Fibroblast of lung (primary cell): ENCODE data around the gene BACH1.

Experiments
- EZH2 ChIP-seq: IDR thresholded peaks from 2 replicates; pipeline ENCODE4 v1.5.1; 2012; ENCODE audit warnings: low read length, control low read depth, mild to moderate bottlenecking; ENCODE audit errors: missing control alignments
- TF ChIP-seq, protein P1 (sequence below), 2 donors: IDR thresholded peaks in 1 of 2; conservative IDR thresholded peaks in 1 of 2; 1 replicate in 1 of 2; 2 replicates in 1 of 2; pipeline ENCODE4 v1.5.1; 2011 to 2012; ENCODE audit warnings: low read length in 2 of 2, control low read depth in 1 of 2, inconsistent platforms in 1 of 2, low read depth in 1 of 2, mild to moderate bottlenecking in 1 of 2

DNA sequence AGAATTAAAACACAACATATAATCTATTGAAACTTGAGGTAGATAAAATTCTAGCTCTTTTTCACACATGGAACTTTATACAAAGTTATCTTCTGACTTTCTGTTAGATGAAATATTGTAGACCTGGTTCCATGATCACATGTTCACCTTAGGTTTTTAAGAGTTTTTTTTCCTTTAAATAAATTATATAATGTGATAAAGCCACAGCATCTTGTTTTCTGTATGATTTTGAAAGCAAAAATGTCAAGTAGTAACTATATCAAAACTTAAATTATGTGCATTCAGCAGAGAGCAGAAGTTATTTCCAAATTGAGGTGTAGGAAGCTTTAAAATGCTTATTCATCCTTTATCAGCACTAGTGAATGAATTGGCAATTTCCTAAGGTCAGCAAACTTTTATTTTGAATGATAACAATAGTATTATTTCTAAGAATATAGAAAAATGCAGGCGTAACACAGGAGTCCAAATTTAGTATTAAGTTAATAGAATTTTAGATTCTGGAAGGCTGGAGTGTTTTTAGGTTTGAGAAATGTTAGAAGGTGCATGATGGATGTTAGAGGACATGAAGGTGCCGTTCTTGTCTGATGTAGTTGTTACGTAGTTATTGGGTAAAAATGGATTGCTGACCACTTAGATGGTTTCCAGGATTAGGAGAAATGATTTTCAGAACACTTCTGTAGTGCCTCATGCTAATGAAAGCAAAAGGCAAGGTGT, 17.5 kb downstream of the BACH1 start:
- TF ChIP-seq, protein P1, sequence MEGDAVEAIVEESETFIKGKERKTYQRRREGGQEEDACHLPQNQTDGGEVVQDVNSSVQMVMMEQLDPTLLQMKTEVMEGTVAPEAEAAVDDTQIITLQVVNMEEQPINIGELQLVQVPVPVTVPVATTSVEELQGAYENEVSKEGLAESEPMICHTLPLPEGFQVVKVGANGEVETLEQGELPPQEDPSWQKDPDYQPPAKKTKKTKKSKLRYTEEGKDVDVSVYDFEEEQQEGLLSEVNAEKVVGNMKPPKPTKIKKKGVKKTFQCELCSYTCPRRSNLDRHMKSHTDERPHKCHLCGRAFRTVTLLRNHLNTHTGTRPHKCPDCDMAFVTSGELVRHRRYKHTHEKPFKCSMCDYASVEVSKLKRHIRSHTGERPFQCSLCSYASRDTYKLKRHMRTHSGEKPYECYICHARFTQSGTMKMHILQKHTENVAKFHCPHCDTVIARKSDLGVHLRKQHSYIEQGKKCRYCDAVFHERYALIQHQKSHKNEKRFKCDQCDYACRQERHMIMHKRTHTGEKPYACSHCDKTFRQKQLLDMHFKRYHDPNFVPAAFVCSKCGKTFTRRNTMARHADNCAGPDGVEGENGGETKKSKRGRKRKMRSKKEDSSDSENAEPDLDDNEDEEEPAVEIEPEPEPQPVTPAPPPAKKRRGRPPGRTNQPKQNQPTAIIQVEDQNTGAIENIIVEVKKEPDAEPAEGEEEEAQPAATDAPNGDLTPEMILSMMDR (conservative IDR thresholded peaks at IDR 0.05 in 1 of 2, IDR thresholded peaks at IDR 0.05 in 1 of 2; ENCODE audit: low read depth in 1 of 2, low read length in 2 of 2): no peak
- TF ChIP-seq EZH2: no peak
